HepG2 (cell line): ENCODE results near the gene JOSD2.

Experiments
- EZH2 ChIP-seq: conservative IDR thresholded peaks from 2 replicates; pipeline ENCODE4 v1.6.1; 2012; ENCODE audit warnings: mild to moderate bottlenecking, low read depth, low read length, moderate library complexity
- GATAD2A ChIP-seq: IDR thresholded peaks from 2 replicates; pipeline ENCODE4 v1.6.1; 2016
- GPN1 ChIP-seq: sonication (generic); formaldehyde crosslinking; IDR thresholded peaks from 2 replicates; pipeline ENCODE4 v1.5.1; 2020; ENCODE audit warnings: missing genetic modification reagents, borderline replicate concordance
- MYNN ChIP-seq: sonication (generic); formaldehyde crosslinking; IDR thresholded peaks from 2 replicates; pipeline ENCODE4 v1.4.0; 2020; ENCODE audit warnings: mild to moderate bottlenecking, low read depth, missing genetic modification reagents
- PRPF4 ChIP-seq: fragments of 200-400 bp; formaldehyde crosslinking; IDR thresholded peaks from 2 replicates; pipeline ENCODE4 v1.6.1; 2016; ENCODE audit warnings: low read length, low read depth; ENCODE audit not compliant: poor library complexity, severe bottlenecking
- RAD21 ChIP-seq: fragments of 450-650 bp; formaldehyde crosslinking; IDR thresholded peaks from 2 replicates; pipeline ENCODE4 v1.5.0; 2020; ENCODE audit warnings: mild to moderate bottlenecking
- TOPORS ChIP-seq: sonication (generic); formaldehyde crosslinking; IDR thresholded peaks from 2 replicates; pipeline ENCODE4 v1.8.0; 2023; ENCODE audit warnings: mild to moderate bottlenecking, missing genetic modification reagents
- ZBTB38 ChIP-seq: sonication (generic); formaldehyde crosslinking; IDR thresholded peaks from 2 replicates; pipeline ENCODE4 v1.5.1; 2020; ENCODE audit warnings: mild to moderate bottlenecking, missing genetic modification reagents

DNA sequence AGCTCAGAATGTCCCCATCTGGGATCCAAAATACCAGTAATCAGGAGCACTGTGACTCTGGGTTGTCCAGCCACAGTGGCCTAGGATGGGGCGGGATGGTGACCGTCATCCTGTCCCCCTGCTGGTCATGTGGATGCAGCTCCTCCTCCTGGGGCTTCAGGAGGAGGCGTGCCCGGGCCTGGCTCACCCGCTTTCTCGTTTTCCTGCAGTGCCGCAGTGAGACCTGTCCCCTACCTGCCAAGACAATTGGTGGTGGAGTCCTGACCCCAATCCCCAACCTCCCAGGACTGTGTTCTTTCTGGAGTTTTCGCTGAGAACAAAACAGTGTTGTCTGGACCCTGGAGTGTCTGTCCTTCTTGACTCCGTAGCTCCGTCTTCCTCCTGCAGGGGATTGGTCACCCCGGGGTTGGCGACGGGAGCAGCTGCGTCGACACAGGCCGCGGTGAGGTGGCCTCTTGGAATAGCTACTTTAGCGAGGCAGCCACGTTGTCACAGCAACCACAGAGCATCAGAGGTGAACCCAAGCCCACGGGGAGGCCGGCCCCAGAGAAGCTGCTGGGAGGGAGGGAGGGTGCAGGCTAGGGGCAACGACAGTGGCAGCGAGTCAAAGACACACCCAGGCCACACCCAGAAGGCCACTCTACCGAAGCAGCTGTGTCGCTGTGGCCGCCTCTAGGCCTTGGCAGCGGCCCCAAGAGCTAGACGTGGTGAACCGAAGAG is 44.8 kb downstream of the JOSD2 start:
- TF ChIP-seq GATAD2A (no peak), PRPF4 (no peak), TOPORS (CRISPR knock-in tag) (no peak), GPN1 (CRISPR knock-in tag) (no peak), EZH2 (no peak), ZBTB38 (CRISPR knock-in tag) (no peak), MYNN (CRISPR knock-in tag) (no peak), RAD21 (0 out of 2 replicates have a peak, but pooled peaks have one; percentile 28)
